WTC11 (cell line): ENCODE measurements around the gene STT3B. TPM values are rescaled to one million over a fixed set of nuclear protein-coding genes. Genes with fewer than 3 reads are reported as not detected.

Source experiments
- ATAC-seq: fragments of 200-7000 bp; cut with Tn5 transposase; 2 replicates; pipeline ENCODE4 v1.10.0; 2021; ENCODE audit warnings: mild to moderate bottlenecking, moderate library complexity
- CTCF ChIA-PET: fragments of 300-600 bp; sonication (Branson Sonifier 250); formaldehyde crosslinking; loops from one replicate; lab custom pipeline; 2021; ENCODE audit warnings: antibody characterized with exemption; lab: Charles Lee
- POLR2A ChIA-PET: fragments of 350-600 bp; sonication (Branson Sonifier 250); formaldehyde crosslinking; loops from one replicate; lab custom pipeline; 2021; ENCODE audit warnings: antibody characterized with exemption; lab: Charles Lee
- DNase-seq: peaks from one replicate; pipeline ENCODE4 v3.0.0; 2021; ENCODE audit warnings: low spot score
- H3K27ac Mint-ChIP-seq: 2 replicates; pipeline ENCODE4 v1.8.0; 2021; ENCODE audit warnings: mixed read lengths
- H3K27me3 Mint-ChIP-seq: 2 replicates; pipeline ENCODE4 v1.8.0; 2021; ENCODE audit warnings: low read depth, mild to moderate bottlenecking, moderate library complexity, mixed read lengths
- H3K36me3 Mint-ChIP-seq: 2 replicates; pipeline ENCODE4 v1.8.0; 2021; ENCODE audit warnings: mixed read lengths
- H3K4me1 Mint-ChIP-seq: 2 replicates; pipeline ENCODE4 v1.8.0; 2022; ENCODE audit warnings: mixed read lengths
- H3K4me3 Mint-ChIP-seq: 2 replicates; pipeline ENCODE4 v1.8.0; 2021; ENCODE audit warnings: mild to moderate bottlenecking, moderate library complexity, mixed read lengths
- H3K9me3 Mint-ChIP-seq: 2 replicates; pipeline ENCODE4 v1.8.0; 2021; ENCODE audit warnings: mixed read lengths
- AR ChIP-seq: fragments of 250-450 bp; sonication (Bioruptor Pico); IDR thresholded peaks from 2 replicates; pipeline ENCODE4 v1.9.0; 2021; ENCODE audit warnings: mild to moderate bottlenecking
- ATF2 ChIP-seq: sonication (generic); formaldehyde crosslinking; IDR thresholded peaks from 2 replicates; pipeline ENCODE4 v1.8.1; 2022; ENCODE audit warnings: low read depth, missing genetic modification reagents, borderline replicate concordance
- ATF3 ChIP-seq: sonication (generic); formaldehyde crosslinking; conservative IDR thresholded peaks from 2 replicates; pipeline ENCODE4 v1.8.1; 2022; ENCODE audit warnings: mild to moderate bottlenecking, missing genetic modification reagents
- CTCF ChIP-seq: fragments of 200-600 bp; IDR thresholded peaks from 2 replicates; pipeline ENCODE4 v1.8.0; 2022; ENCODE audit warnings: antibody characterized with exemption
- FOXJ3 ChIP-seq: sonication (generic); formaldehyde crosslinking; IDR thresholded peaks from 2 replicates; pipeline ENCODE4 v1.9.0; 2021; ENCODE audit warnings: missing genetic modification reagents, mild to moderate bottlenecking, borderline replicate concordance
- FOXK1 ChIP-seq: sonication (generic); formaldehyde crosslinking; IDR thresholded peaks from 2 replicates; pipeline ENCODE4 v1.8.0; 2022; ENCODE audit warnings: mild to moderate bottlenecking, moderate library complexity, missing genetic modification reagents
- GRHL2 ChIP-seq: fragments of 250-450 bp; sonication (Bioruptor Pico); IDR thresholded peaks from 2 replicates; pipeline ENCODE4 v1.8.0; 2022; ENCODE audit warnings: mild to moderate bottlenecking, moderate library complexity; ENCODE audit not compliant: insufficient replicate concordance, severe bottlenecking
- IRF2 ChIP-seq: sonication (generic); formaldehyde crosslinking; IDR thresholded peaks from 2 replicates; pipeline ENCODE4 v1.8.0; 2022; ENCODE audit warnings: low read depth, missing genetic modification reagents, borderline replicate concordance
- NFATC4 ChIP-seq: fragments of 250-450 bp; sonication (Bioruptor Pico); IDR thresholded peaks from 2 replicates; pipeline ENCODE4 v1.9.0; 2021; ENCODE audit warnings: mild to moderate bottlenecking
- NR3C1 ChIP-seq: sonication (generic); formaldehyde crosslinking; conservative IDR thresholded peaks from 2 replicates; pipeline ENCODE4 v1.8.1; 2023; ENCODE audit warnings: low read depth, mild to moderate bottlenecking, missing genetic modification reagents
- USF1 ChIP-seq: sonication (generic); formaldehyde crosslinking; IDR thresholded peaks from 2 replicates; pipeline ENCODE4 v1.8.0; 2022; ENCODE audit warnings: mild to moderate bottlenecking, missing genetic modification reagents
- ZNF281 ChIP-seq: sonication (generic); formaldehyde crosslinking; IDR thresholded peaks from 2 replicates; pipeline ENCODE4 v1.8.0; 2023; ENCODE audit warnings: mild to moderate bottlenecking, missing genetic modification reagents
- ZNF416 ChIP-seq: fragments of 250-450 bp; sonication (Bioruptor Pico); IDR thresholded peaks from 2 replicates; pipeline ENCODE4 v1.9.0; 2021; ENCODE audit warnings: mild to moderate bottlenecking, inconsistent platforms
- ZSCAN18 ChIP-seq: fragments of 250-450 bp; sonication (Bioruptor Pico); IDR thresholded peaks from 2 replicates; pipeline ENCODE4 v2.1.2; 2022; ENCODE audit warnings: mild to moderate bottlenecking, moderate library complexity
- total RNA-seq: library from RNA; stranded (reverse); gene quantifications from 3 replicates; pipeline ENCODE4 v1.2.3, GENCODE V29; 2021
- TF ChIP-seq, protein P1 (sequence below): fragments of 250-450 bp; sonication (Bioruptor Pico); IDR thresholded peaks from 2 replicates; pipeline ENCODE4 v1.9.0; 2021; ENCODE audit warnings: mild to moderate bottlenecking, borderline replicate concordance
- TF ChIP-seq, protein P2 (sequence below): sonication (generic); formaldehyde crosslinking; IDR thresholded peaks from 2 replicates; pipeline ENCODE4 v1.8.0; 2022; ENCODE audit warnings: mild to moderate bottlenecking, missing genetic modification reagents

STT3B gene
- total RNA-seq, 1 experiment from 2014 or later: 103 TPM

DNA sequence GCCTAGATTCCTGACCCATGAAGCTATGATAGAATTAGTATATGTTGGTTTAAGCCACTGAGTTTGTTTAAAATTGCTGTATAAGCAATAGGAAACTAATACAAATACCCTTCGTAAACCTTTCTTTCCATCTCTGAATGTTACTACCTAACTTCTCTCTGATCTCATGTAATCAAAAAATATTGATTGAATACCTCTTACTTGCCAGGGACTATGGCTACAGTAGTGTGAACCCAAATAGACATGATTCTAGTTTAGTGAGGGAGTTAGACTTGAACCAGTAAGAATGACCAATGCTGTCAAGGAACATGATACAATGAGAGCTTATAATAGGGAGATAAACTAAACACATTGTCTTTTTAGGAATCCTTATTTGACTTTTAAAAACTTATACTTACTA lies 19.4 kb downstream of the STT3B start:
- ChIA-PET POLR2A (no interaction called here), CTCF (no interaction called here)
- Mint-ChIP-seq H3K9me3 (peaks cover 15% of the 10 kb centered on the region), H3K27ac (no peak overlapping the region), H3K36me3 (peaks cover 11% of the 10 kb centered on the region), H3K27me3 (no peaks in the 10 kb centered on the region), H3K4me3 (no peak overlapping the region), H3K4me1 (peaks cover 47% of the 10 kb centered on the region)
- DNase-seq (no peak), ATAC-seq (no peak)
- no peak for TF ChIP-seq GRHL2
- no peak for TF ChIP-seq FOXK1 (CRISPR knock-in tag)
- no peak for TF ChIP-seq ZNF416
- TF ChIP-seq AR: no peak
- no peak for TF ChIP-seq ZNF281
- TF ChIP-seq ATF2 (CRISPR knock-in tag): no peak
- no peak for TF ChIP-seq ZSCAN18 (CRISPR knock-in tag)
- no peak for TF ChIP-seq USF1 (CRISPR knock-in tag)
- TF ChIP-seq NR3C1: no peak
- no peak for TF ChIP-seq CTCF
- no peak for TF ChIP-seq NFATC4 (CRISPR knock-in tag)
- TF ChIP-seq FOXJ3 (CRISPR knock-in tag): no peak
- TF ChIP-seq ATF3 (CRISPR knock-in tag): no peak
- TF ChIP-seq, protein P1, sequence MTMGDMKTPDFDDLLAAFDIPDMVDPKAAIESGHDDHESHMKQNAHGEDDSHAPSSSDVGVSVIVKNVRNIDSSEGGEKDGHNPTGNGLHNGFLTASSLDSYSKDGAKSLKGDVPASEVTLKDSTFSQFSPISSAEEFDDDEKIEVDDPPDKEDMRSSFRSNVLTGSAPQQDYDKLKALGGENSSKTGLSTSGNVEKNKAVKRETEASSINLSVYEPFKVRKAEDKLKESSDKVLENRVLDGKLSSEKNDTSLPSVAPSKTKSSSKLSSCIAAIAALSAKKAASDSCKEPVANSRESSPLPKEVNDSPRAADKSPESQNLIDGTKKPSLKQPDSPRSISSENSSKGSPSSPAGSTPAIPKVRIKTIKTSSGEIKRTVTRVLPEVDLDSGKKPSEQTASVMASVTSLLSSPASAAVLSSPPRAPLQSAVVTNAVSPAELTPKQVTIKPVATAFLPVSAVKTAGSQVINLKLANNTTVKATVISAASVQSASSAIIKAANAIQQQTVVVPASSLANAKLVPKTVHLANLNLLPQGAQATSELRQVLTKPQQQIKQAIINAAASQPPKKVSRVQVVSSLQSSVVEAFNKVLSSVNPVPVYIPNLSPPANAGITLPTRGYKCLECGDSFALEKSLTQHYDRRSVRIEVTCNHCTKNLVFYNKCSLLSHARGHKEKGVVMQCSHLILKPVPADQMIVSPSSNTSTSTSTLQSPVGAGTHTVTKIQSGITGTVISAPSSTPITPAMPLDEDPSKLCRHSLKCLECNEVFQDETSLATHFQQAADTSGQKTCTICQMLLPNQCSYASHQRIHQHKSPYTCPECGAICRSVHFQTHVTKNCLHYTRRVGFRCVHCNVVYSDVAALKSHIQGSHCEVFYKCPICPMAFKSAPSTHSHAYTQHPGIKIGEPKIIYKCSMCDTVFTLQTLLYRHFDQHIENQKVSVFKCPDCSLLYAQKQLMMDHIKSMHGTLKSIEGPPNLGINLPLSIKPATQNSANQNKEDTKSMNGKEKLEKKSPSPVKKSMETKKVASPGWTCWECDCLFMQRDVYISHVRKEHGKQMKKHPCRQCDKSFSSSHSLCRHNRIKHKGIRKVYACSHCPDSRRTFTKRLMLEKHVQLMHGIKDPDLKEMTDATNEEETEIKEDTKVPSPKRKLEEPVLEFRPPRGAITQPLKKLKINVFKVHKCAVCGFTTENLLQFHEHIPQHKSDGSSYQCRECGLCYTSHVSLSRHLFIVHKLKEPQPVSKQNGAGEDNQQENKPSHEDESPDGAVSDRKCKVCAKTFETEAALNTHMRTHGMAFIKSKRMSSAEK (CRISPR knock-in tag): no peak
- TF ChIP-seq IRF2: no peak
- TF ChIP-seq, protein P2, sequence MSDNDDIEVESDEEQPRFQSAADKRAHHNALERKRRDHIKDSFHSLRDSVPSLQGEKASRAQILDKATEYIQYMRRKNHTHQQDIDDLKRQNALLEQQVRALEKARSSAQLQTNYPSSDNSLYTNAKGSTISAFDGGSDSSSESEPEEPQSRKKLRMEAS (CRISPR knock-in tag): no peak
